HG03095 (cell line): ENCODE measurements around the gene HTR4.
"Not testable (repeated sequence)": the region's sequence is repeated elsewhere in the genome, so short reads cannot be mapped to it uniquely, and the experiment has no call there.

Experiments
- ATAC-seq: cut with Tn5 transposase; IDR thresholded peaks from one replicate; pipeline ENCODE4 v1.9.1; 2021; ENCODE audit warnings: moderate library complexity; ENCODE audit not compliant: unreplicated experiment

The HTR4 gene, protein sequence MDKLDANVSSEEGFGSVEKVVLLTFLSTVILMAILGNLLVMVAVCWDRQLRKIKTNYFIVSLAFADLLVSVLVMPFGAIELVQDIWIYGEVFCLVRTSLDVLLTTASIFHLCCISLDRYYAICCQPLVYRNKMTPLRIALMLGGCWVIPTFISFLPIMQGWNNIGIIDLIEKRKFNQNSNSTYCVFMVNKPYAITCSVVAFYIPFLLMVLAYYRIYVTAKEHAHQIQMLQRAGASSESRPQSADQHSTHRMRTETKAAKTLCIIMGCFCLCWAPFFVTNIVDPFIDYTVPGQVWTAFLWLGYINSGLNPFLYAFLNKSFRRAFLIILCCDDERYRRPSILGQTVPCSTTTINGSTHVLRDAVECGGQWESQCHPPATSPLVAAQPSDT

DNA sequence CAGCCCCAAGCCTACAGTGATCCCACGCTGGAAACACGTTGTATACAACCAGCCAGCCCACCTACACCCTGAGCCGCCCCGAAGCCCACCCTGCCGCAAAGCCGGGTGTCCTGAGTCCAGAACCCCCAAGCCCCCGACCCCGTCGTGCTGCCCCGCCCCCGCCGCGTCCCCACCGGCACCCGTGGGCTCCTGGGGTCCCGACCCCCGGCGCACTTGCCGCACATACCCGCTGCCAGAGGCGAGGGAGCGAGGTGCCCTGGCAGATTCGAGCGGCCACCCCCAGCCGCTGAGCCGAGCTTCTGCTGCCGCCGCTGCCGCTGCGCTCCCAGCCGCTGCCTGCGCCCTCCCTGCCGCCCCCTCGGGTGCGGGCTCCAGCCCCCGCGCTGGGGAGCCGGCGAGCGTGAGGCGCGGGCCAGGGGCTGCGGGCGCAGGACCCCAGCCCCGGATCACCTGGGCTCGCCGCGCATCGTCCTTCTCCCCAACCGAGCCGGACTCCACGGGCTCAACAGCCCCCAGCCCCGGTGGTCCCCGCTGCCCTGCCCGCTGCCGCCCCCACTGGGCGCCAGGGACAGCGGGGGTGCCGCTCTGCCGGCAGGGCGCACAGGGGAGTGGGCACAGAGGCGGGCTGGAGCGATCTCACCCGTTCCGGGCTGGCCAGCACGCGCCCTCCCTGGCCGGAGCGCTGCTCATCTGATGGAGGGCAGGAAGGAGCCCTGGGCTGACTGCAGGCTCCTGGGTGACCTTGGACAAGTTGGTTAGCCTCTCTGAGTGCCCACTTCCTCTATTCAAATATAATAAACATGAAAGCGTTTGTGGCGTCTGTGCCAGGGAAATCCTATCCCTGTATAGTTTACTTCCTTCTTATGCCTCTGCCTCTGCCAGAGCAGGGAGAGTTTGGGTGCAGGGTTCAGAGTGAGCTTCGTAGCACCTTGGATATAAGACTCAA, at the start of gene HTR4:
Gene HTR4 (minus strand): TSS at position 692 of the 946 bp plus-strand sequence. CDS start 17,513 bp downstream, outside the sequence.
- ATAC-seq, result no peak

DNA sequence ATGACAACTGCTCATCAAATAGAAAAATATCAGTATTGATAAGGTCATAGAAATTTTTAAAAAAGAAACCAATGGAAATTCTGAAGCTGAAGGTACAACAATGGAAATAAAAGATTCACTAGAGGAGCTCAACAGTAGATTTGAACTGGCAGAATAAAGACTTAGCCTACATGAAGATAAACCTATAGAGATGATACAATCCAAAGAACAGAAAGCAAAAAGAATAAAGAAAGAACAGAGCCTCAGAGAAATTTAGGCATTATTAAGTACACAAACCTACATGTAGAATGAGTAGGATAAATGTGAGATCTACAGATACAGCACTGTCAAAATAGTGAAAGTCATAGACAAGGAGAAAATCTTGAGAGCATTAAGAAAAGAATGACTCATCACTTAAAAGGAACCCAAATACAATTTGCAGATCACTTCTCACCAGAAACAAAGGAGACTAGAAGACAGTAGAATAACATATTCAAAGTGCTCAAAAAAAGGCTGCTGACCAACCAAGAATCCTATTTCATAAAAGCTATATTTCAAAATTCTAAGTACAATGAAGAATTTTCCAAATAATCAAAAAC, 47.8 kb upstream of the HTR4 start:
- no peak for ATAC-seq

DNA sequence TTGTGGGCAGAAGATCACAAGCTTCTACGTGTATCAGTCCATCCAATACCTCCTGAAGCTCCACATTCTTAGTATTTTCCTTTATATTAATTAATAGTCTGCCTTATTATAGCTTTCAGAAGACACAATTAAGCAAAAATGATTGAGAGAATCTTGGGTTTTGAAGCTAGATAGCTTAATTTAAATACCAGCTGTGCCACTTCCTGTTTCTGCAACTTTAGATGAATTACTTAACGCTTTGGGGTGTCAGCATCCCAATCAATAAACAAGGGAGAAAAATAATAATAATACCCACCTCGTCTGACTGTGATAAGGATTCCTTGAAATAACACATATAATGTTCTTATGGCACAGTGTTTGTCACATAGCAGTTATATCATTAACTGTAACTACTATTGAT, 44.7 kb upstream of the HTR4 start:
- no peak for ATAC-seq

DNA sequence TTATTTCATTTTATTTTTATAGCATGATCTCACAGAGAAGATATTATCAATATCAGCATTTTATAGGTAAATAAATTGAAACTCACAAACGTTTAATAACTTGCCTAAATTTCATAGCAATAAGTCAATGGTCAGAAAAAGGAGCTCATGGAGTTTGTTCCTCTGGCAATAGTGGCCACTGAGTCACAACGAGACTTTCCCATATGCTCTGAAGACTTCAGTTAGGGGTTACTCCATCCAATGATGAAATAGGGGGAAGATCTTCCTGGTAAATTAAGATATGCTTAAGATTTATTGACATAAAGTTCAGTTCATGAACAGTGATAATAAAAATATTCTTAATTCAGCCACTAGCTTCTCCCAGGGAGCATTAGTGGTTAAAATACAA, 43.5 kb upstream of the HTR4 start:
- no peak for ATAC-seq

DNA sequence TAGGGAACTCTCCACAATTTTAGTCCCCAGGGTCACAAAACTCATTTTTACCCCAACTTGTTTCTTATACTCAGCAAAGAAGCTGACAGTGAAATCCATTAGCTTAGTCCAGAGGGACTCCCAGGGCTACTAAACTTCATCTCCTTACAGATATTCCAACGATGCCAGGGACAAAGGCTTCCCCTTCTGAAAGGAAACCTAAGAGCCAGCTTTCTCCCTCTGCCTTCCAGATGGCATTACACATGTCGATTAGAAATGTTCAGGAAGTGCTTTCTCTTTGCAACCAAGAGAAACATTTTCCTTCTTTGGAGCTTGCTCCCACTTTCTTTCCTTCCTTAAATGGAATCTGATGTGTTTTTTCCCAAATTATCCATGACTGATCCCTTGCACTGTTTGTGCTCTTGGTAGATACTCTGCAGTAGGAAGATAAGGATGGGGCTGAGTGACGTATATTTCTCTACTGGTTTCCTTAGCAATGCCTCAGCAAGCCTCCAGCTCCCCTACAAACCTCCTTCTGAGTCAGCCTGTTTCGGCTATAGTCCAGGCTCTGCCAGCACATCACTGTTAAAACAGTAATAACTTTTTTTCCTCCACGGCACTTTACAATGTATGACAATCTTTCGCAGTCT, 43.0 kb upstream of the HTR4 start:
- no peak for ATAC-seq

DNA sequence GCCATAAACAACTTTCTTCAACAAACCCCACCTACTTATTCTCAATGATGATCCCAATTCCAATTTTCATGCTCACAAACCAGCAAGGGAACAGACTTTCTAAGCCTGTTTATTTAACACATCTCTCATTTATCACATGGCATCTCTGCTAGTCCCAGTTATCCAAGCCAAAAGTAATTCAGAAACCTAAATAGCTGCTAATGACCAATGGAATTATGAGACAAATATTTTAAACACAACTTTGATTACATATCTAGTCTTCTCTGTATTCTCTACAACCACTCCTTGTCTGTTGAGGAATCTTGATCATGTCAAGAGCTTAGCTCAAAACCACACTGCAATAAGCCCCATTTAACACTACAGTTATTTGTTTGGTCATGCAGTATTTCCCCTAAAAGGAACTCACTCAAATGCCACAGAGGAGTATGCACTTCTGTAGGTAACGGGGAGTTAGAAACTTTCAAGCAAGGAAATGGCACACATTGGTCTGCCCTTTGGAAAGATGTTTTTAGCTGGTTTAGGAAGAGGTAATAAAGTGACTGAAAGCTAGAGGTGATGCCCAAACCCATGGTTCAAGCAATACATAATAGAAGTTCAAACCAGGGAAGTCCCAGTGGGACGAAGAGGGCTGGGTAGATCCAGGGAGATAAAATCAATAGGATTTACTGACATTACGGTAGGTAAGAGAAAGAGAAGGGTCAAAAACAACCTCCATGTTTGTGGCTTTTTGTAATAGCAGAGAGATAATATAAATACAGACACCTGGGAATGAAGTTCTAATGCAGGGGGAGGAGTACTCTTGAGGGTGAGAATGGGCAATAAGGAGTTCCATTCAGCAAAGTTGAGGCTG, 42.1 kb upstream of the HTR4 start:
- ATAC-seq, result no peak

DNA sequence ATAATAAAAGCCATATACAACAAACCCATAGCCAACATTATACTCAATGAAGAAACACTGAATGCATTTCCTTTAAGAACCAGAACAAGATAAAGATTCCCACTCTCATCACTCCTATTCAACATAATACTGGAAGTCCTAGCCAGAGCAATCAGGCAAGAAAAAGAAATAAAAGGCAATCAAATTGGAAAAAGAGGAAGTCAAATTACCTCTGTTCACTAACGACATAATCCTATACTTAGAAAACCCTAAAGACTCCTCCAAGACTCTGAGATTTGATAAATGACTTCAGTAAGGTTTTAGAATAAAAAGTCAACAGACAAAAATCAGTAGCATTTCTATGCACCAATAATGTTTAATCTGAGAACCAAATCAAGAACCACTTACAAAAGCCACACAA, 36.6 kb upstream of the HTR4 start:
- no peak for ATAC-seq

DNA sequence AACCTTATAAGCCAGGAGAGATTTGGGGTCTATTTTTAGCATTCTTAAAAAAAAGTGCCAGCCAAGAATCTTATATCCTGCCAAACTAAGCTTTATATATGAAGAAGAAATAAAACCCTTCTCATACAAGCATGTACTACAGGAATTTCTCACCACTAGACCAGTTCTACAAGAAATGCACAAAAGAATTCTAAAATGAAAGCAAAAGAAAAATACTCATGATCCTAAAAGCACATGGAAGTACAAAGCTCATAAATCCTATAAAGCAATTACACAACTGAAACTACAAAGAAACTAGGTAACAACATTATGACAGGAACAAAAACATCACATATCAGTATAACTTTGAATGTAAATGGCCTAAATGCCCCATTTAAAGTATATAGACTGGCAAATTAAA, 34.5 kb upstream of the HTR4 start:
- ATAC-seq, result no peak

DNA sequence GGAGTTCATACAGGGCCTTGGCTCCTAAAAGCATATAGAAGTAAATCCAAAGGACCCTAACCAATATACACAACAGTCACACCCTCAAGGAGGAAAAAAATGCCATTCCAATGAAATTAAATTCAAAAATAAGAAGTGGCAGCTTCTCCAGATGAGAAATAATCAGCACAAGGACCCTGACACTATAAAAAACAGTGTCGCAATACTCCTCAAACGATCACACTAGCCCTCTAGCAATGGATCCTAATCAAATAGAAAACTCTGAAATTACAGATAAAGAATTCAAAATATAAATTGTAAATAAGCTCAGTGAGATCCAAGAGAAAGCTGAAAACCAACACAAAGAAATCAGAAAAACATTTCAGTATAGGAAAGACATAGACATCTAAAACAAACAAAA, 33.5 kb upstream of the HTR4 start:
- ATAC-seq, result no peak

DNA sequence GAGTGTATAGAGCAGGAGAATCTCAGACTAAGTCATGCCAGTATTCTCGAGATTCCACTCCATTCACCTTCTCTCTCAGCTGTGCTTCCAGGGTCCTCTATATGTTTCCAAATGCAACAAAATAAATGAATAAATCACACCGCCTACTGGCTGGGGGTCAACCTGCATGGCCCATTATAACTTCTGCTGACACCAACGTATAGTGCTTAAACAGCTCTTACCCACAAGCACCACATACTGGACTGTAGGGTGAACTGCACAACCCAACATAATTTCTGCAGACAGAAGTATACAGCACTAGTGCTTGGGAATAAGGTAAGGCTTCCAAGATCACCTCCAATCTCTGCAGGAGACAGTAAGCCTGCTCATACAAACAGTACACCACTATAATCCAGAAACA, 33.1 kb upstream of the HTR4 start:
- ATAC-seq, result peak; percentile 92

DNA sequence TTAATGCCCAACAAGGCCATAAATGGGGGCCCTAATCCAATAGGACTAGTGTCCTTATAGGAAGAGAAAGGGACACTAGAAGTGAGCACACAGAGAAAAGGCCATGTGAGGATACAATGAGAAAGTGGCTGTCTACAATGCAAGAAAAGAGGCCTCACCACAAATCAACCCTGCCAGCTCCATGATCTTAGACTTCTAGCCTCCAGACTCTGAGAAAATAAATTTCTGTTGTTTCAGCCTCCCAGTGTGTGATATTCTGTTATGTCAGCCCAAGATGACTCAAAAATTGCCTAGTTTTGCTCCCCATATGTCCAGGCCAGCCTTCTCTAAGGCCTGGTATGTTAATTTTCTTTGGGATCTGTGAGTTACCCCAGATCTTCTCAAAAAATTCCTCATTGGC, 32.3 kb upstream of the HTR4 start:
- no peak for ATAC-seq

DNA sequence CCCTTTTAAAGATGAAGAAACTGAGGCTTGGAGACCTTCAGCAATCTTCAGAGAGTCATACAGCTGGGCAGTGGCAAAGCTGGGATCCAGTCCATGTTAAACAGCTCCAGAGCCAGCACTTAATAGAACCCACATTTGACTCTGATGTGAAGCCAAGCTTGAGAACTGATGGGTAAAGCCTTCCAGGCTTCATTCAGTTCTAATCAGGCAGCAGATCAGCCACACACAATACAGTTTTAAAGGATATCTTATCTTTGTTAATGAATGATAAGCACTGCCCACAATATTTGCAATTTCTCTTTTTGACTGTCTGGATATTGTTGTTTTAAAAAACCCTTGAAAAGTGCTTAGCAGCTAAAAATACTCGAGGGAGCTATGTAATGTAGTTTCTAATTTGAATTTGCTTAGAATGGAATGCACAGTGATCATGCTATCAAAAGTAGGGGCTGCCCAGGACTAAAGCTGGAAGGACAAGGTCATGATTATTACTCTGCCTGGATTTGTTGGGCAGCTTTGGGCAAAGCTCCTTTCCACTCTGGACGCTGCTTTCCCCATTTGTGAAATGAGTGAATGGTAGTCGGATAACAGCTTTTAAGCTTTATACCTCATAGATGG, 31.3 kb upstream of the HTR4 start:
- no peak for ATAC-seq

DNA sequence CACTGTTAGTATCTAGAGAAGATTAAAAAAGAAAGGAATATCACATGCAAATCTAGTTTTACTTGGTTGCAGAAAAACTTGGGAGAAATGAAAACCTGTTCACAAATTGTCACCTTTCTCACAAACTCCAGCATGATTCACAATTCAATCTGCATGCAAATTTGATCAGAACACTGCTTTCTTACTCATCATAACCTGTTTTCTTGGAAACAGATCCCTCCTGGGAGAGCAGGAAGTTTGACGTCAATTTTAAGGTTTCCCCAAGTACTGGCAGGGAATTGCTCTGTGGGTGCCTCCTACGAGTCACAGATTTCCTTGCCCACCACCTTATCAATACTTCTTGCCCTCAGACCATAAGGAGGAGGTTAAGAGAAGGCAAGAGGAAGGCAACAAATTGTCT, 30.2 kb upstream of the HTR4 start:
- ATAC-seq, result no peak

DNA sequence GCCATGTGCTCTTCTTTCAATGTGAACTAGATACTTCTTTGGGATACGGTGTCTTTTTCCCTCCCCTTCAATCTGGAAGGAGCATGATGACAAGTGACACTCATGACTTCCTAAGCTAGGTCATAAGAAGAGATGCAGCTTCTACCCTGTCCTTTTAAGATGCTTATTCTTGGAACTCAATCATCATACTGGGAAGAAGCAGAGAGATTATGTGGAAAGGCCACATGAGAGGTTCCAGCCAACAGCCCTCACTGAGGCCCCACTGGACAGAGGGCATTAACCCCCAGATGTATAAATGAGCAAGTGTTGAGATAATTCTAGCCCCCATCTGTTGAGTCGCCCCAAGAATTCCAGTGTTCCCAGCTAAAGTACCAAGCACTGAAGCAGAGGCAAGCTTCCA, 29.3 kb upstream of the HTR4 start:
- no peak for ATAC-seq

DNA sequence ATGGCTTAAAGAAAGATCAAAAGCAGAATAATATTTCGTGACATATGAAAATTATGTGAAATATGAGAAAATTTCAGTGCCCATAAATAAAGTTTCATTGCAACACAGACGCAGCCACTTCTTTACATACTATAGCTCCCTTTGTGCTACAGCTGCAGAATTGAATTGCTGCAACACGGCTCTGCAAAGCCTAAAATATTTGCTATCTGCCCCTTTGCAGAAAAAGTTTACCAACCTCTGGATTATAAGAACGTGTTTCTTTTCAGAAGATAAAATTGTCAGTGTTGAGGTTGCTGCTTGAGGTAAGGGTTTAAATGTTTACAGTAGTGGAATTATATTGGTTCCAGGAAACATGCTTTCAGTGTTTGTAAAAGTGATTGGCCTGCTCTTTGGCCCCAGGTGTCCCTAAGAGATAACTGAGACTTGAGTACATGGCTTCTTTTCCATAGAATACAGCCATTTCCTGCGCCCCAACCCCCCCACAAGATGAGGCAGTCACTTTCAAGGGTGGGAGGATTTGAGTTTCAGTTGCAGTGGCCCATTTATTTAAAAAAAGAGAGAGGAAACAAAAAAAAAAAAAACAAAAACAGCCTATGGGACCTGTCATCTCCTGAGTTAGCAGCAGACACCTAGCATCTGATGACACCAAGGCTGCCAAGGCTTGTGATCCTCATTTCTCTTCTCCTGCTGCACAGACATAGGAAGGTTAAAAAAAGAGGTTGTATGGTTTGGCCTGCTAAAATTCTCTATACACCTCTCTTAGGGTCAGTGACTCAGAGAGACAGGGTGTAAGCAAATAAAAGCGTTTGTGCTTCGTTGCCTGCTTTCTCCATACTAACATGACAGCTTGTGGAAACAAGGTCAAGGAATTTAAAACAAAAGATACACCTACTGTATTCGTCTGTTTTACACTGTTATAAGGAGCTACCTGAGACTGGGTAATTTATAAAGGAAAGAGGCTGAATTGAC, 28.0 kb upstream of the HTR4 start:
- no peak for ATAC-seq

DNA sequence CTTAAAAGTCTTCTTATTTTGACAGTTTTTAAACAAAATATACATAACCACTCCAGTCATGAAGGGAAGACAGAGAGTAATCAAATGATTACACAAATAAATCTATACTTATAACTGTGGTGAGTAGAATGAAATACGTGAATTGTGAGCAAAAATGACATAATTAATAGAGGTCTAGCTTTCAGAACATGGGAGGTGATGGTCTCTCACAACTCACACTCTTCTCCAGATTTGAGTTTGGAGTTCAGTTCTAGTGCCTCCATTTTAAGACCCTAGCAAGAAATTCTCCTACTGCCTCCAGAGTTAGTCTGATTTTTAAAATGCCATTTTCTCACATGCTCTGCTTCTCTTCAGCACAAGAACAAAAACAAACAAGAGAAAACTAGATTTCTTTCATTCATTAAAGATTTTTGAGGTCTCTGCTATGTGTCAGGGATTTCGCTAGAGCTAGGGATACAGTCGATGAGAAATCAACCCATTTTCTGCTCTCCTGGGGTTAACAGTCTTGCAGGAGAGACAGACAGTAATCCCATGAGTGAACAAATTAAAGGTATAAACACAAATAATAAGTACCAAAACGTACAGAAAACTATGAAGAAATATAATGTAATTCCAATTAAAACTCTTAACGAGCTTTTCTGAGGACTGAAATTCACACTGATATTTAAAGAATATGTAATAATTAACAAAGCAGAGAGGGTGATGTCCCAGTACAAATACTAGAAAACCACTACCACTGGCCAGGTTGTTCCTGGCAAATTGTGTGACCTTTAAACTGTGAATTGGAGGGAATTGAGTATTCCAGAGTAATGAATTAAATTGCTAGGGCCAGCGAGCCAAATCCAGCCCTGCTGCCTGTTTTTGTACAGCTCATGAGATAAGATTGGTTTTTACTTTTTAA, 27.1 kb upstream of the HTR4 start:
- no peak for ATAC-seq

DNA sequence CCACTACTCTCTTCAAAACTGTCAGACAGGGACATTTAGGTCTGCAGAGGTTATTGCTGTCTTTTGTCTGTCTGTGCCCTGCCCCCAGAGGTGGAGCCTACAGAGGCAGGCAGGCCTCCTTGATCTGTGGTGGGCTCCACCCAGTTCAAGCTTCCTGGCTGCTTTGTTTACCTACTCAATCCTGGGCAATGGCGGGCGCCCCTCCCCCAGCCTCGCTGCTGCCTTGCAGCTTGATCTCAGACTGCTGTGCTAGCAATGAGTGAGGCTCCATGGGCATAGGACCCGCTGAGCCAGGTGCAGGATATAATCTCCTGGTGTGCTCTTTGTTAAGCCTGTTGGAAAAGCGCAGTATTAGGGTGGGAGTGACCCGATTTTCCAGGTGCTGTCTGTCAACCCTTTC, 19.4 kb upstream of the HTR4 start:
- not testable (repeated sequence) for ATAC-seq

DNA sequence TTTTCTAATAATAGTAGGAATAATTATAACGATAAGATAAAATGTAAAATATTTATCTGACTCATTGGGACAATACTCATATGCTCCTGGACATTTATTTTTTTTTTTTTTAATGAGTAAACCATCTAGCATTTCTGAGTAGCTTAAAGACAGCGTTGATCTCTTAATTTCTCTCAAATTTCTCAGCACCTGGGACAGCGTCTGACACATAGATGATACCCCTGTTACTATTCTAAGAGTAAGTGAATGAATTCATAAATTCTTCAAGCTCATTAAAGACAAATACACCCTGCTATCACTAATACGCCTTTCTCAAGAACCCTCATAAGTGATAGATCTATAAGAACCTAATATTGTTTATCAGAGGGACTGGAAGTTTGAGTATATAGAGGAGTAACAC, 12.0 kb upstream of the HTR4 start:
- no peak for ATAC-seq
